Thyroid gland (tissue), 4 donors: Measurements from ENCODE around the gene SLC22A4.

Experiments used
- CTCF ChIP-seq, 6 experiments: fragments of 200-600 bp in 3 of 6; fragments of 450-650 bp in 3 of 6; sonication (generic) in 3 of 6; IDR thresholded peaks; one replicate each; pipeline ENCODE4 v1.5.1; 2016 to 2019; ENCODE audit warnings: antibody characterized with exemption in 6 of 6, mild to moderate bottlenecking in 2 of 6, inconsistent platforms in 1 of 6, moderate library complexity in 1 of 6
- POLR2A ChIP-seq, 2 donors: fragments of 450-650 bp; IDR thresholded peaks; one replicate each; pipeline ENCODE4 v1.6.1; 2017; ENCODE audit warnings: antibody characterized with exemption in 2 of 2, mild to moderate bottlenecking in 2 of 2, moderate library complexity in 1 of 2

GRCh38 chr5:132270706-132271105 is 23.5 kb upstream of the SLC22A4 start:
- TF ChIP-seq POLR2A (IDR thresholded peaks at IDR 0.05): no peak
- no peak for TF ChIP-seq CTCF (IDR thresholded peaks at IDR 0.05)
